ENCODE measurements around the gene HOOK2. TPM values are rescaled to one million over a fixed set of nuclear protein-coding genes. Genes with fewer than 3 reads are reported as not detected.
"Not testable (repeated sequence)": the region's sequence is repeated elsewhere in the genome, so short reads cannot be mapped to it uniquely, and the experiment has no call there.

Gene HOOK2
- total RNA-seq, 2 donors from 2014 or later = 11.4 to 12.2 TPM

DNA sequence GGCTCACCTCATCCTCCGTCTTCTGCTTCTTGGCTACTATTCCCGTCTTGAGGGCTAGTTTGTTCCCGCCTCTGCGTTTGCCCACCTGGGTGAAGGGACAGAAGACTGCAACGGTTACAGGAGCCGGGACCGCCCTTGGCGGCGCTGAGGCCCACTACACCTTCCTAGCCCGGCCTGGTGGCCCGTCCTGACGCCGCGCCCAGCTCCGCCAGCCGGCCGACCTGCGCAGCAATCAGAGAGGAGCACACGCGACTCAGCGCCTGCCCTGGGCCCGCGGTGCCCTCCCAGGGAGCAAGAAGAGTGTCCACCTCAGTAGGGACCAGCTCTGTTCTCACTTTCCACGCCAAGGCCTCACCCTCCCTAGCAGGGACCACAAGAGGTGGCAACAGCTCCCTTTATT, 44.0 kb downstream of the HOOK2 start:
- peaks cover 0 to 36% of the 10 kb centered on the region in 2 donors for H3K4me1 ChIP-seq
- no peak overlapping the region for H3K27ac ChIP-seq
- no peak overlapping the region for H3K4me3 ChIP-seq
- no peak for DNase-seq (ENCODE audit: low spot score)
- H3K36me3 ChIP-seq = peaks cover 34% of the 10 kb centered on the region
- TF ChIP-seq, protein P1, sequence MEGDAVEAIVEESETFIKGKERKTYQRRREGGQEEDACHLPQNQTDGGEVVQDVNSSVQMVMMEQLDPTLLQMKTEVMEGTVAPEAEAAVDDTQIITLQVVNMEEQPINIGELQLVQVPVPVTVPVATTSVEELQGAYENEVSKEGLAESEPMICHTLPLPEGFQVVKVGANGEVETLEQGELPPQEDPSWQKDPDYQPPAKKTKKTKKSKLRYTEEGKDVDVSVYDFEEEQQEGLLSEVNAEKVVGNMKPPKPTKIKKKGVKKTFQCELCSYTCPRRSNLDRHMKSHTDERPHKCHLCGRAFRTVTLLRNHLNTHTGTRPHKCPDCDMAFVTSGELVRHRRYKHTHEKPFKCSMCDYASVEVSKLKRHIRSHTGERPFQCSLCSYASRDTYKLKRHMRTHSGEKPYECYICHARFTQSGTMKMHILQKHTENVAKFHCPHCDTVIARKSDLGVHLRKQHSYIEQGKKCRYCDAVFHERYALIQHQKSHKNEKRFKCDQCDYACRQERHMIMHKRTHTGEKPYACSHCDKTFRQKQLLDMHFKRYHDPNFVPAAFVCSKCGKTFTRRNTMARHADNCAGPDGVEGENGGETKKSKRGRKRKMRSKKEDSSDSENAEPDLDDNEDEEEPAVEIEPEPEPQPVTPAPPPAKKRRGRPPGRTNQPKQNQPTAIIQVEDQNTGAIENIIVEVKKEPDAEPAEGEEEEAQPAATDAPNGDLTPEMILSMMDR (IDR thresholded peaks at IDR 0.05) = no peak
- H3K27me3 ChIP-seq = no peaks in the 10 kb centered on the region
- H3K9me3 ChIP-seq = no peaks in the 10 kb centered on the region

DNA sequence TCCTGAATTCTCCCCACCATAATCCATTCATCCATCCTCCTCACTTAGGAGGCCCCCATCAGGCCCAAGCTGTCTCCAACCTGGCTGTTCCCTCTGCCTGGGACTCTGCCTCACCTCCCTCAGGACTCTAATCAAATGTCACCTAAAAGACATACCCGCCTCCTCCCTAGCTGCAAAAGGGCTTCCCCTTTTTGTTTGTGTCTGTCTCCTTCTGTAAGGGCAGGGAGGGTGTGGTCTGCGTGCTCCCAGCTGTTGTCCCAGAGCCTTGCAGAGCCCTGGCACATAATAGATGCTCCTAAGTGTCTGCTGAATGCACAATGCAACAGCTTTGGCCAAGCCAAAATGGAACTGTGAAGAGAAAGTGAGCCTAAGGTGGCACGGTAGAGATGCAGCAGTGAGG, 45.3 kb downstream of the HOOK2 start:
- no peaks in the 10 kb centered on the region for H3K9me3 ChIP-seq
- H3K27me3 ChIP-seq = no peaks in the 10 kb centered on the region
- TF ChIP-seq, protein P1 (IDR thresholded peaks at IDR 0.05) = no peak
- peaks cover 0 to 30% of the 10 kb centered on the region in 2 donors for H3K4me1 ChIP-seq
- no peak overlapping the region for H3K4me3 ChIP-seq
- DNase-seq (ENCODE audit: low spot score) = no peak
- no peak overlapping the region for H3K27ac ChIP-seq
- peaks cover 34% of the 10 kb centered on the region for H3K36me3 ChIP-seq

DNA sequence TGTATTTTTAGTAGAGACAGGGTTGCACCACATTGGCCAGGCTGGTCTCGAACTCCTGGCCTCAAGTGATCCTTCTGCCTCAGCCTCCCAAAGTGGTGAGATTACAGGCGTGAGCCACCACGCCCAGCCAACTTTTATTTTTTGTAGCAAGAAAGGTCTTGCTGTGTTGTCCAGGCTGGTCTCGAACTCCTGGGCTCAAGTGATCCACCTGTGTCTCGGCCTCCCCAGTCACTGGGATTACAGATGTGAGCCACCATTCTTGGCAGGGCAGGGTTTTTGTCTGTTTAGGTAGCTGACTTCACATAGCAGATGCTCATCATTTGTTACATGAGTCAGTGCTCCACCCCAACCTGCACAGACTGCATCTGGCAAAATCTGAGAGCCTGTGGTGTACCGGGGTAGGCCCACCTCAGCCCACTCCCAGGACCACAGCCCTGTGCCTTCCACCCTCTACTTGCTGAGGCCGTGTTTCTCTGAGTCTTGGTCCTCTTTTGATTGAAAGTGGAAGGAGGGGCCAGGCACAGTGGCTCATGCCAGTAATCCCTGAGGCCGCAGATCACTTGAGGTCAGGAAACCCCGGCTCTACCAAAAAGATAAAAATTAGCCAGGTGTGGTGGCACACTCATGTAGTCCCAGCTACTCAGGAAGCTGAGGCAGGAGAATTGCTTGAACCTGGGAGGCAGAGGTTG, 47.5 kb downstream of the HOOK2 start:
- Histone ChIP-seq H3K9me3 (no peaks in the 10 kb centered on the region), H3K36me3 (peaks cover 34% of the 10 kb centered on the region), H3K27me3 (no peaks in the 10 kb centered on the region), H3K4me3 (no peak overlapping the region), H3K27ac (no peak overlapping the region), H3K4me1 (peaks cover 0 to 35% of the 10 kb centered on the region in 2 donors)
- no peak for DNase-seq (ENCODE audit: low spot score)
- TF ChIP-seq, protein P1 (IDR thresholded peaks at IDR 0.05) = no peak

DNA sequence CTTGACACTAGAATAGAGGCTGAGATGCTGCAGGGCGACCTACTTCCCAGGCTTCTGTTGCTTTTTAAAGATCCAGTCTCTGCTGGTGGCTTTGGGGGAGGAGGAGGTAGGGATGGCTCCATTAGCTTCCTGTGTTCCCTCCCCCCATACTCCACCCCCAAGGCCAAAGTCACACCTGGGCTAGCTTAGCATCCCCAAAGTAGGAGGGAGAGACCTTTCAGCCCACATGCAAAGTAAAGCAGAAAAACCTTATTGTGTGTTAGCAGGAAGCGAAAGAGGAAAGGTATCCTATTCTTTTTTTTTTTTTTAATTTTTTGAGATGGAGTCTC, 48.4 kb downstream of the HOOK2 start:
- TF ChIP-seq, protein P1 (IDR thresholded peaks at IDR 0.05) = no peak
- peaks cover 34% of the 10 kb centered on the region for H3K36me3 ChIP-seq
- H3K27me3 ChIP-seq = no peaks in the 10 kb centered on the region
- no peak overlapping the region for H3K4me3 ChIP-seq
- DNase-seq (ENCODE audit: low spot score) = no peak
- H3K27ac ChIP-seq = no peak overlapping the region
- H3K4me1 ChIP-seq = peaks cover 0 to 27% of the 10 kb centered on the region in 2 donors
- H3K9me3 ChIP-seq = no peaks in the 10 kb centered on the region

DNA sequence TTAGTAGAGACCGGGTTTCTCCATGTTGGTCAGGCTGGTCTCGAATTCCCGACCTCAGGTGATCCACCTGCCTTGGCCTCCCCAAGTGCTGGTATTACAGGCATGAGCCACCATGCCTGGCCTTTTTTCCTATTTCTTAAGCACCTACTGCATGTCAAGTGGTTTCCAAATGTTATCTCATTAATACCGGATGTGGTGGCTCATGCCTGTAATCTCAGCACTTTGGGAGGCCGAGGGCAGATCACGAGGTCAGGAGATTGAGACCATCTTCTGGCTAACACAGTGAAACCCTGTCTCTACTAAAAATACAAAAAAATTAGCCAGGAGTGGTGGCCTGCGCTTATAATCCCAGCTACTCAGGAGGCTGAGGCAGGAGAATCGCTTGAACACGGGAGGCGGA, 49.7 kb downstream of the HOOK2 start:
- not testable (repeated sequence) for H3K27me3 ChIP-seq; H3K27ac ChIP-seq; DNase-seq (ENCODE audit: low spot score); H3K4me3 ChIP-seq; H3K9me3 ChIP-seq
- Histone ChIP-seq H3K36me3 (peaks cover 26% of the 10 kb centered on the region), H3K4me1 (peaks cover 0 to 28% of the 10 kb centered on the region in 2 donors)

DNA sequence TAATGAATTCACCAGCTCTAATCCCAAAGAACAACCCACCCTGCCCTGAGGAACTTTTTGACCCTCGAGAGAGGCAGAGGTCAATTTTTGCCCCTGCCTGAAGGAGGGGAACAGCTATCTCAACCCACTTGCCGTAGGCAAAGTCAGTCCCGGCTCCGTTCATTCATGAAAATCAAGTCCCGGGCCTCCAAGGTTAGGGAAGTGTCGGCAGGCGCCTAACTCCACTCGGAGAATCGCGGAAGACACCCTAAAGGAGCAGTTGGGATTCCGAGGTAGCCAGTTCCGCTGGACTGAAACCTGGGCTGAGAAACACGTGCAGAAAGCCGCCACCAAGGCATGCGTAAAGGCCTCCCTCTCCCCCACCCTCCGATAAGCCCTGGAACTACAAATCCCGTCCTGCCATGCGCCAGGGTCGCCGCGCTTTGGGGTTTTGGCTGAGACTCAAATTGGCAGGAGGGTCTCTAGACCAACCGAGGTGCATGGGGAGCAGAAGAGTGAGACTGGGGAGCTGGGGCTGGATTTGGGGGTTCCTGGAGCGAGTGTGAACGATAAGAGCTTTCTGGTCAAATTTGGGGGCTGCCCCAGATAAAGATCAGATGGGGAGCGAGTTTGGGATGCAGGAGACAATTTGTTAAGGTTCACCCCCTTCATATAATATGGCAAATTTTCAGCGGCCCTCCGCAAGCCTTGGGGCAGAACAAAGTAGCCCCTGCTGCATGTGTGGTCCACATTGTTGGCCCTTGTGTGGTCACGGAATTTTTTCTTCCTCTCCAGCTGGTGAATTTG, 51.5 kb downstream of the HOOK2 start, which contains the start of gene TNPO2:
TNPO2 (minus strand) TSS at position 292 of the 786 bp plus-strand sequence. CDS start 2,955 bp downstream, outside the sequence.
- DNase-seq (ENCODE audit: low spot score) = no peak
- H3K4me3 ChIP-seq = peak within 1 kb of the TSS; percentile 64 to 83
- no peaks in the 10 kb centered on the region for H3K27me3 ChIP-seq
- peaks cover 0 to 40% of the 10 kb centered on the region in 2 donors for H3K4me1 ChIP-seq
- H3K36me3 ChIP-seq = peaks cover 15% of the 10 kb centered on the region
- TF ChIP-seq, protein P1 (IDR thresholded peaks at IDR 0.05) = no peak
- H3K9me3 ChIP-seq = no peaks in the 10 kb centered on the region
- peak within 1 kb of the TSS; percentile 97 for H3K27ac ChIP-seq

Data from right atrium auricular region (tissue), 2 donors.